Neuron (in vitro differentiated cells): ENCODE results near the gene SCOC.

ENCODE experiments used
- H2AFZ ChIP-seq: one replicate; pipeline ENCODE4 v1.6.1; 2013; ENCODE audit warnings: low read depth, mild to moderate bottlenecking, inconsistent platforms, low read length, moderate library complexity
- H3K27me3 ChIP-seq: one replicate; pipeline ENCODE4 v1.6.1; 2013; ENCODE audit warnings: low read length; ENCODE audit not compliant: insufficient read depth
- H3K36me3 ChIP-seq: one replicate; pipeline ENCODE4 v1.6.1; 2013; ENCODE audit warnings: low read length; ENCODE audit not compliant: insufficient read depth
- H3K4me1 ChIP-seq: one replicate; pipeline ENCODE4 v1.6.1; 2013; ENCODE audit warnings: low read length; ENCODE audit not compliant: insufficient read depth
- H3K4me3 ChIP-seq: 2 replicates; pipeline ENCODE4 v1.5.1; 2013; ENCODE audit warnings: mild to moderate bottlenecking, low read length, moderate library complexity
- H3K9me3 ChIP-seq: one replicate; pipeline ENCODE4 v1.6.1; 2013; ENCODE audit warnings: low read length

SCOC gene

GRCh38 chr4:140373328-140374129 lies at the start of gene SCOC:
TSS of gene SCOC (plus strand) at chr4:140373646. CDS start at chr4:140379171, 5,525 bp downstream.
- Histone ChIP-seq H2AFZ (peak within 1 kb of the TSS; percentile 52), H3K4me1 (peaks cover 11% of the 10 kb centered on the region), H3K36me3 (no peaks in the 10 kb centered on the region), H3K9me3 (no peaks in the 10 kb centered on the region), H3K27me3 (no peaks in the 10 kb centered on the region), H3K4me3 (peak within 1 kb of the TSS; percentile 66)

DNA sequence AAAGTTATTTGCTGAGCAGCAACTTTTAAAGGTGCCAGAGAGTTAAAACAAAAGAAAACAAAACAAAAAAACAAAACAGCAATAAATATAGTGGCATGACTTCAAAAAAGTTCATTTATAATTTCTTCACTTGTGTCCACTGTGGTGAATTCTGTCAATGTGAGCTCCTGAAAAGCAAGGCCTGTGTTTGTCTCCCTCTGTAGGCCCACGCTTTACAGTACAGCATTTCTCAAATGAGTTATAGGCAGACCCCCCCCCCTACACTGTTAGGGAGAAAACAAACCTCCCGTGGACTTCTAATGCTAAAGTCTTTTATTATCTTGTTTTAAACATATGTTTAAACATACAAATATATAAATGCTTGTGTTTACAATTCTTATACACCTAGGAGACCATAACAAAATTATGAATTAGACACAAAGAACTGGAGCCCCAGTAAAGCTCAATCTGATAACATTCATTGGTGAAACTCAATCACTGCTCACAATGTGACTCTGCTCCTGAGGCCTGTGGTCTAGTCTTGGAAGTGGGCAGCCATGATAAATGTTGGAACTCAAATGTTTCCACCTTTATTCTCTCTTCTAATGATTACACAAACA lies 47.0 kb upstream of the SCOC start:
- Histone ChIP-seq H3K4me3 (no peak overlapping the region), H3K36me3 (no peaks in the 10 kb centered on the region), H2AFZ (no peak overlapping the region), H3K4me1 (no peaks in the 10 kb centered on the region), H3K27me3 (no peaks in the 10 kb centered on the region), H3K9me3 (peaks cover 4% of the 10 kb centered on the region)

DNA sequence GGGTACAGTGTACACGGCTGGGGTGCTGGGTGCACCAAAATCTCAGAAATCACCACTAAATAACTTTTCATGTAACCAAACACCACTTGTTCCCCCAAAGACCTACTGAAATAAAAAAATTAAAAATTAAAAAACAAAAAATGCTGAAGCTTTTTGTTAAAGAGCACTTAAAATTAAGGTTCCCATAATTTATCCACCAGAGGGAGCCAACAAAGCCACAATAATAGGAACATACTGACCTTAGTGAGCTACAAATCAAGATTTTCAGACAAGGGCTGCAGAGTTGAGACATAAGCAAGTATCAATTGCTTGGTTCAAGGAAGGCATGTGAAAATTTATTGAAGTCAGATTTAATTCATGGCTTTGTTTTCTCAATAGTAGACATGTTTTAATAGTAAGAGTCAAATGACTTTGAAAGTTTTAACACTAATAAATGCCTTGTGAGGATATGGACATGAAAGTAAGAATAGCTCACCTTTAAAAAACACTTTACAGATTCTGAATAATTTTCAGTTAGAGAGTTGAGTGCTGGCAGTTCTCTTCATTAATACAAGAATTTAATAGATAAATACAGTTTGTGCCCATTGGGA lies 43.0 kb upstream of the SCOC start:
- Histone ChIP-seq H3K4me3 (no peak overlapping the region), H2AFZ (no peak overlapping the region), H3K9me3 (no peaks in the 10 kb centered on the region), H3K27me3 (no peaks in the 10 kb centered on the region), H3K36me3 (no peaks in the 10 kb centered on the region), H3K4me1 (no peaks in the 10 kb centered on the region)

DNA sequence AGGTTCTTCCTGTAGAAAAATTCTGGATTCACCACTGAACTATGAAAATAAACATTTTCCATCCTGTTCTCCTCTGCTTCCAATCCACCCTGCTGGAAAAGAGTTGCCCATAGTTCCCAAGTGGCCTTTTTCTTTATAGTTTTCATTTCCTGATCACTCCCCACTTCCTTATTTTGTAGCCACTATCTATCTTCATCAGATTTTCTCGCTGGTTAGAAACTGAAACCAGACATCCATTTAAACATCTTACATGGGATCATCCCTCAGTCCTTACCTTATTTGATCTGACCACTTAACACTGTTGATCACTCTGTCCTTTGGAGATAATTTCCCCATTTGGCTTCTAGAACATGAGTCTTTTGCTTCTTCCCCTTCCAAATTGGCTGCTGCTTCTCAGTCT lies 42.2 kb upstream of the SCOC start:
- no peaks in the 10 kb centered on the region for H3K4me1 ChIP-seq
- H3K9me3 ChIP-seq: no peaks in the 10 kb centered on the region
- no peak overlapping the region for H3K4me3 ChIP-seq
- no peaks in the 10 kb centered on the region for H3K36me3 ChIP-seq
- no peak overlapping the region for H2AFZ ChIP-seq
- H3K27me3 ChIP-seq: no peaks in the 10 kb centered on the region

- Histone ChIP-seq H3K4me1 (no peaks in the 10 kb centered on the region), H3K27me3 (no peaks in the 10 kb centered on the region), H2AFZ (no peak overlapping the region), H3K4me3 (no peak overlapping the region), H3K36me3 (no peaks in the 10 kb centered on the region), H3K9me3 (no peaks in the 10 kb centered on the region)
Observed at GRCh38 chr4:140331876-140332275, 41.6 kb upstream of the SCOC start.

GRCh38 chr4:140332734-140333133 lies 40.7 kb upstream of the SCOC start:
- no peaks in the 10 kb centered on the region for H3K36me3 ChIP-seq
- no peaks in the 10 kb centered on the region for H3K27me3 ChIP-seq
- no peaks in the 10 kb centered on the region for H3K4me1 ChIP-seq
- no peak overlapping the region for H3K4me3 ChIP-seq
- H2AFZ ChIP-seq: no peak overlapping the region
- H3K9me3 ChIP-seq: no peaks in the 10 kb centered on the region

DNA sequence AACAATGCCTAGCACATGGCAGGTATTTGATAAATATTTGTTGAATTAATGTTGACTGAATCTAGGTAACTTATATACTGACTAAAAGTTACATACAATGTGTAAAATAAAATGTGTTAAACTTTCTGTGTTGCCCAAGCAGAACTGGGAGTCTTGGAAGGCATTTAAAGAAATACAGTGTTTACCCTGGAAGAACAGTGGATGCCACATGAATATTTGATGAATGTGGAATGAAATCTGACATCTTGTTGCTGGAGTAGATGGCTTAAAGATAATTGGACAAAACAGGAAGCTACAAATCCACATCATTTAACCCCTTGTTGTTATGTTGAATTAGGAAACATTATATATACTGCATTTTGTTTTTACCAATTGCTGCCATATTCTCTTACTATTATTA lies 39.9 kb upstream of the SCOC start:
- H3K9me3 ChIP-seq: no peaks in the 10 kb centered on the region

DNA sequence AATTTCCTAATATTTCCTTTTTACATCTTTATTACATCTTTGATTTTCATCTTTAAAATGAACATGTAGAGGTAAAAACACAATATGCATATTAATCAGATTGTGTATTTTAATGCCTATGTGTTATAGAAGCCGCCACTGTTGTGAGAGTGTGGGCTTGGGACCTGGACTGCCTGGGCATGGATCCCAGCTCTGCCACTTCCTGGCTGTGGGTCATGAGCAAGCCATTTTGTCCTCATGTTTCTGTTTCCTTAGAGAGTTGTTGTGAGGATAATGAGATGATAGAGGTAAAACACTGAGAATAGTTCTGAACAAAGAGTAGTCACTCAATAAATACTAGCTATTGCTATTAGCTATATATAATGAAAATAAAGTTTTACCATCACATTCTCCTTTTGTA lies 38.4 kb upstream of the SCOC start:
- Histone ChIP-seq H3K4me3 (no peak overlapping the region), H3K36me3 (no peaks in the 10 kb centered on the region), H3K9me3 (no peaks in the 10 kb centered on the region), H3K27me3 (no peaks in the 10 kb centered on the region), H3K4me1 (no peaks in the 10 kb centered on the region), H2AFZ (no peak overlapping the region)

More for the DNA sequence above, 39.9 kb upstream of the SCOC start:
- no peaks in the 10 kb centered on the region for H3K36me3 ChIP-seq
- H3K4me1 ChIP-seq: no peaks in the 10 kb centered on the region
- no peak overlapping the region for H3K4me3 ChIP-seq
- no peaks in the 10 kb centered on the region for H3K27me3 ChIP-seq
- no peak overlapping the region for H2AFZ ChIP-seq

- no peaks in the 10 kb centered on the region for H3K36me3 ChIP-seq
- no peak overlapping the region for H2AFZ ChIP-seq
- H3K4me1 ChIP-seq: no peaks in the 10 kb centered on the region
- H3K4me3 ChIP-seq: no peak overlapping the region
- no peaks in the 10 kb centered on the region for H3K9me3 ChIP-seq
- no peaks in the 10 kb centered on the region for H3K27me3 ChIP-seq
Observed at GRCh38 chr4:140336730-140337129, 36.7 kb upstream of the SCOC start.

DNA sequence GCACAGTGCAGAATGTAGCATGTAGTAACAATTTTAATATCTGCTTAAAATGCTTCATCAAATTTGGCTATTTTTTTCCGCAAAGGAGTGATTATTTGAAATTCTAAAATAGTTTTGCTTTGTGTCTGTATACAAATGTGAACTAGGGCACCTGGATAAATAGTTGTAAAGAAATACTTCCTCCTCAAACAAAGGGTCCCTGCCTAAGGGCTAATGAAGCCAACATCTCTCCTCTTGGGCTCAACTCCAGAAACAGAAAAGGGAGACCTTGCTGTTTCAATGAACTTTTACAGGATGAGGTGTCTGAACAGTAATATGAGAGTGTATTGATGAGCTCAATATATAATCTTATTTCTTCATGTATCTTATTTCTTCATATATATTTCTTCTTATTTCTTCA lies 30.8 kb upstream of the SCOC start:
- no peaks in the 10 kb centered on the region for H3K27me3 ChIP-seq
- no peak overlapping the region for H3K4me3 ChIP-seq
- H3K36me3 ChIP-seq: no peaks in the 10 kb centered on the region
- H2AFZ ChIP-seq: no peak overlapping the region
- H3K4me1 ChIP-seq: no peaks in the 10 kb centered on the region
- H3K9me3 ChIP-seq: no peaks in the 10 kb centered on the region

- Histone ChIP-seq H3K27me3 (no peaks in the 10 kb centered on the region), H2AFZ (no peak overlapping the region), H3K36me3 (no peaks in the 10 kb centered on the region), H3K9me3 (no peaks in the 10 kb centered on the region), H3K4me3 (no peak overlapping the region), H3K4me1 (no peaks in the 10 kb centered on the region)
Observed at GRCh38 chr4:140343303-140343702, 30.1 kb upstream of the SCOC start.

- no peaks in the 10 kb centered on the region for H3K9me3 ChIP-seq
- H2AFZ ChIP-seq: no peak overlapping the region
- H3K4me1 ChIP-seq: peaks cover 3% of the 10 kb centered on the region
- no peaks in the 10 kb centered on the region for H3K27me3 ChIP-seq
- H3K36me3 ChIP-seq: no peaks in the 10 kb centered on the region
- no peak overlapping the region for H3K4me3 ChIP-seq
Observed at GRCh38 chr4:140344101-140344500, 29.3 kb upstream of the SCOC start.

- Histone ChIP-seq H3K27me3 (no peaks in the 10 kb centered on the region), H3K36me3 (no peaks in the 10 kb centered on the region), H3K9me3 (no peaks in the 10 kb centered on the region), H2AFZ (no peak overlapping the region), H3K4me3 (no peak overlapping the region), H3K4me1 (peaks cover 6% of the 10 kb centered on the region)
Observed at GRCh38 chr4:140344621-140345020, 28.8 kb upstream of the SCOC start.
